Diencephalon (tissue), 1 donor: ENCODE data around the gene BPIFB3. TPM values are rescaled to one million over a fixed set of nuclear protein-coding genes. Genes with fewer than 3 reads are reported as not detected.

Experiments
- total RNA-seq: library from RNA; depleted of rRNA; stranded (reverse); fragments of >200 nt; gene quantifications from one replicate; pipeline ENCODE4 v1.2.3, GENCODE V29; 2014

BPIFB3 gene
- total RNA-seq = not detected

GRCh38 chr20:33053291-33054106, at the start of gene BPIFB3:
BPIFB3 (plus strand) TSS chr20:33053903; CDS start chr20:33055436, 1,533 bp downstream.

GRCh38 chr20:33004141-33004751, 49.5 kb upstream of the BPIFB3 start, which contains the start of gene SUN5:
SUN5 (minus strand) TSS chr20:33004433; CDS start chr20:33004340, 93 bp downstream.

GRCh38 chr20:33007376-33008335, 46.0 kb upstream of the BPIFB3 start, which contains the start of gene BPIFB2:
BPIFB2 (plus strand) TSS chr20:33007704; CDS start chr20:33008575, 871 bp downstream.

GRCh38 chr20:33031531-33031930, 22.2 kb upstream of the BPIFB3 start, which contains the start of gene BPIFB6:
BPIFB6 (plus strand) TSS chr20:33031648; CDS start chr20:33031648, 0 bp downstream.

GRCh38 chr20:33079259-33079658, 25.6 kb downstream of the BPIFB3 start, which contains the start of gene BPIFB4:
BPIFB4 (plus strand) TSS chr20:33079643; CDS start chr20:33081527, 1,884 bp downstream.

Other genes starting within 250 kb of the BPIFB3 start
- gene MAPRE1, start 233.9 kb upstream of the BPIFB3 start, total RNA-seq = 136 TPM
- not detected for gene EFCAB8, start 195.0 kb upstream of the BPIFB3 start, total RNA-seq
- not detected for gene SUN5, start 49.5 kb upstream of the BPIFB3 start, total RNA-seq
- not detected for gene BPIFB2, start 46.2 kb upstream of the BPIFB3 start, total RNA-seq
- gene BPIFB6, start 22.3 kb upstream of the BPIFB3 start, total RNA-seq = not detected
- not detected for gene BPIFB4, start 25.7 kb downstream of the BPIFB3 start, total RNA-seq
- gene BPIFA2, start 114.3 kb downstream of the BPIFB3 start, total RNA-seq = not detected
- gene BPIFA3, start 163.4 kb downstream of the BPIFB3 start, total RNA-seq = not detected
- gene BPIFA1, start 182.1 kb downstream of the BPIFB3 start, total RNA-seq = not detected
- gene BPIFB1, start 229.3 kb downstream of the BPIFB3 start, total RNA-seq = not detected